Loucy (cell line): Measurements from ENCODE around the gene STIM1.

Experiments used
- EZH2phosphoT487 ChIP-seq: fragments of 200-600 bp; IDR thresholded peaks from 2 replicates; pipeline ENCODE4 v1.6.1; 2018; ENCODE audit warnings: antibody characterized with exemption, mild to moderate bottlenecking, moderate library complexity, borderline replicate concordance
- TF ChIP-seq, protein P1 (sequence below): fragments of 200-600 bp; sonication (generic); conservative IDR thresholded peaks from 2 replicates; pipeline ENCODE4 v1.5.1; 2014; ENCODE audit warnings: mild to moderate bottlenecking, antibody characterized with exemption, low read length

DNA sequence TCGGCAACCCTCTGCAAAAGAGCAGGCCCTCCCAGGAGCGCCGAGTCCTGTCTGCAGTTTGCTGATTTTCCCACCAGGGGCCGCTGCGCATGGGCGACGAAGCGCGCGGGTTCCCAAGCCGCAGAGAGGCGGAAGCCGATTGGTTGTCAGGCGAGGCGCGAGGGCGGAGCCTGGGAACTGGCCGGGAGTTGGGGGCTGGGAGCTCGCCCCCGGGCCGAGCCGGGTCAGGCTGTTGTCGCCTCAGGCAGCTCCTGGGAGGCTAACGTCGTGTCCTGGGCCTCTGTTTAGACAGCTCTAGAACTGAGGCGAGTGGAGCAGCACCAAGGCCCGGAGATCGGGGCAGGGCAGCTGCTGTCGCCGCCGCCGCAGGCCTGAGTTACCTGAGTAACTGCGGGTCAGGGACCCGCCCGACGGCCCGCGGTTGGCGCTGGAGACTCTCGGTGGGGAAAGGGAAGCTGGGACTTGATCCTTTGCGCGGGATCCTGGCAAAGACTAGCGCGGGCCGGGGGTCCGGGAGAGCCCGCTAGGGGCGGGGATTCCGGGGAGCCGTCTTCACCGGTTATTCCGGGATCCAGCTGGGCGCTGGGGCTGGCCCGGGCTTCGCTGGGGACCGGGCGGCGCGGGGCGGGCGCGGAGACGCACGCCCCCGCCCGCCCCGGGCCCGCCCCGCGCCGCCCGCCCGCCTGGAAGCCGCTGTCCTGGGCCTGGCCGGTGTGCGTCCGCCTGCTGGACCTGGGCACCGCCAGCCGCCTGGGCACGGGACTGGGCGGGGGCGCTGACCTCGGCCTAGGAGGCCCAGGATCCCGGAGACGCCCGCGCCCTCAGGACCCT, at the start of gene STIM1:
- TF ChIP-seq, protein P1, sequence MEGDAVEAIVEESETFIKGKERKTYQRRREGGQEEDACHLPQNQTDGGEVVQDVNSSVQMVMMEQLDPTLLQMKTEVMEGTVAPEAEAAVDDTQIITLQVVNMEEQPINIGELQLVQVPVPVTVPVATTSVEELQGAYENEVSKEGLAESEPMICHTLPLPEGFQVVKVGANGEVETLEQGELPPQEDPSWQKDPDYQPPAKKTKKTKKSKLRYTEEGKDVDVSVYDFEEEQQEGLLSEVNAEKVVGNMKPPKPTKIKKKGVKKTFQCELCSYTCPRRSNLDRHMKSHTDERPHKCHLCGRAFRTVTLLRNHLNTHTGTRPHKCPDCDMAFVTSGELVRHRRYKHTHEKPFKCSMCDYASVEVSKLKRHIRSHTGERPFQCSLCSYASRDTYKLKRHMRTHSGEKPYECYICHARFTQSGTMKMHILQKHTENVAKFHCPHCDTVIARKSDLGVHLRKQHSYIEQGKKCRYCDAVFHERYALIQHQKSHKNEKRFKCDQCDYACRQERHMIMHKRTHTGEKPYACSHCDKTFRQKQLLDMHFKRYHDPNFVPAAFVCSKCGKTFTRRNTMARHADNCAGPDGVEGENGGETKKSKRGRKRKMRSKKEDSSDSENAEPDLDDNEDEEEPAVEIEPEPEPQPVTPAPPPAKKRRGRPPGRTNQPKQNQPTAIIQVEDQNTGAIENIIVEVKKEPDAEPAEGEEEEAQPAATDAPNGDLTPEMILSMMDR = peak; percentile 82
- no peak for TF ChIP-seq EZH2phosphoT487
